GM12891 (cell line): ENCODE measurements around the gene TBXAS1.

Source experiments
- PAX5 ChIP-seq: IDR thresholded peaks from 2 replicates; pipeline ENCODE4 v1.6.1; 2011; ENCODE audit warnings: low read length, moderate library complexity, mild to moderate bottlenecking; ENCODE audit not compliant: insufficient read depth, severe bottlenecking
- POLR2A ChIP-seq: IDR thresholded peaks from 2 replicates; pipeline ENCODE4 v1.6.1; 2011; ENCODE audit warnings: low read depth, low read length, control low read depth
- POLR2AphosphoS5 ChIP-seq: IDR thresholded peaks from 2 replicates; pipeline ENCODE4 v1.6.1; 2011; ENCODE audit warnings: low read depth, low read length, control low read depth
- POU2F2 ChIP-seq: IDR thresholded peaks from 2 replicates; pipeline ENCODE4 v1.6.1; 2011; ENCODE audit warnings: low read depth, mild to moderate bottlenecking, control low read depth, low read length, moderate library complexity
- SPI1 ChIP-seq: IDR thresholded peaks from 2 replicates; pipeline ENCODE4 v1.6.1; 2011; ENCODE audit warnings: low read depth, low read length, control low read depth
- TAF1 ChIP-seq: IDR thresholded peaks from 2 replicates; pipeline ENCODE4 v1.6.1; 2011; ENCODE audit warnings: low read depth, low read length, control low read depth

DNA sequence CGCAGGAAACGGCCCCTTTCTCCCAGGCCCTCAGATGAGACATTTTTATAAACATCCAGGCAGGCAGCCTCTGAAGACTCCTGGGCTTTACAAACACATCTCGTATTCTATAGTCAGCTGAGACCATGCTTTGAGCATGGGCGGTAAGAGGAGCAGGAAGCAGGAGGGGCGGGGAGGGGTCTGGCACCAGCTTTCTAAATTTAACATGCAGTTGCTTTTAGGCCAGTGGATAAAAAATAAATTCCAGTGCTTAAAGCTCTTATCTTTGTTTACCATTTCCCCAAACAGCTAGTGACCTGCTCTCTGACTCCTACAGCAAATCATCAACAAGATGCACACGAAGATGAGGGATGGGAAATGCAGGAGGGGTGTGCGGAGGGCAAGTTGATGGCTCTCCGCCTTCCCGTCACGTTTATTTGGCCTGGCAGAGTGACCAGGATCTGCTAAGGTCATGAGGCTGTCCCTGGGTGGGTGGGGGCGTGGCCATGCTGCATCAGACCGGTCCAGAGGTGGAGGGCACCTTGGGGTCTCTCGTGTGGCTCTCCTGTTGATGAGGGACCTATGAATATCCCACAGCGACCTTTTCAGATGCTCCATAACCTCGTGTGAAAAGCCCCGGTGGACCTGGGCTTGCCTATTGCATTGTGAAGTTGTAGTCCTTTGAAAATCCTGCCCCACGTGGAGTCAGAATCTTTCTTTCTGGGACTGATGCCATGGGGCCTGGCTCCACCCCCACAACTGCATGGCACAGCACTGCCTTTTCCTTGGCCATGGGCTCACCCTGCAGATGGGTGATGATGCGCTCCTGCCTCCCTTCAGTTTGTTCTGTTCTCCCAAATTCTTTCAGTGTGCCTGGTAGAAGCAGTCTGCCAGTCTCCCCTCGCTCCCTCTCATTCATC lies 166.2 kb downstream of the TBXAS1 start:
- TF ChIP-seq POLR2A (no peak), PAX5 (no peak), POLR2AphosphoS5 (no peak), POU2F2 (no peak), TAF1 (no peak), SPI1 (no peak)
